Measurements from ENCODE around the gene FRMD4A. TPM values are rescaled to one million over a fixed set of nuclear protein-coding genes. Genes with fewer than 3 reads are reported as not detected.

The FRMD4A gene
- total and polyA plus RNA-seq, 2 of the 4 experiments (the other 2 are of a cell fraction), result 30.3 to 68.8 TPM

DNA sequence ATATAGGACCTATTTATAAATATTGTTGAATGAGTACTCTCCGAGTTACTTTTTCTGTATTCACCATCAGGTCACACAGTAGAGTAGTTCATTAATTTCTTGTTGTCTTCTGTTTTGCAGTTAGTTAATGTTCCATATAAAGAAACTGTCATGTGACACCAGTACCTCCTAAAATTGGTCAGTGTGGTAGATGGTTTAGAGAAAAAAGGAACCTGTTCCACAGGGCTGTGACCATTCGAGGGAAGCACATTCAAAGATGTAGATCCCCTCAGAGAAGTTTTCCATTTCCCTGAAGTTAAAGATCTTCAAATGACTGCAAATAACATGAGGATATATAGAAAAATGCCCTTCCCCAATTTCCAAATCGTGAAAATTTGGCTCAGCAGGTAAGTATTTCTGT is 698.3 kb downstream of the FRMD4A start:
- Histone ChIP-seq H2BK5ac (ENCODE audit: low read depth, low read length, poor library complexity, severe bottlenecking) (no peak overlapping the region), H2AFZ (replicated peaks; ENCODE audit: low read length, poor library complexity) (no peak overlapping the region), H3K27ac (ENCODE audit: insufficient read depth, low read length) (no peak overlapping the region), H3K9me1 (ENCODE audit: insufficient read depth, low read length) (no peaks in the 10 kb centered on the region; the same call in 1 of the 2 replicates), H3K4me2 (ENCODE audit: low read depth, low read length) (no peak overlapping the region), H3K79me1 (ENCODE audit: low read depth in 1 of 2, low read length in 2 of 2) (no peaks in the 10 kb centered on the region; a peak in 1 of 4 replicates), H4K8ac (ENCODE audit: low read depth in 2 of 2, low read length in 2 of 2) (no peak overlapping the region), H3K9ac (ENCODE audit: low read depth, low read length) (no peak overlapping the region), H3K27me3 (ENCODE audit: control insufficient read depth, insufficient read depth, low read length) (no peaks in the 10 kb centered on the region), H3K14ac (replicated peaks; ENCODE audit: low read depth, low read length) (no peak overlapping the region), H3K9me3 (ENCODE audit: control insufficient read depth, insufficient read depth, low read length) (no peaks in the 10 kb centered on the region), H4K5ac (ENCODE audit: low read depth, low read length) (no peak overlapping the region), H3K23ac (ENCODE audit: low read depth, low read length) (no peak overlapping the region), H3K36me3 (ENCODE audit: control insufficient read depth, insufficient read depth, low read length) (peaks cover 16% of the 10 kb centered on the region), H2BK120ac (ENCODE audit: low read depth, low read length) (no peak overlapping the region), H3K4me1 (ENCODE audit: control insufficient read depth, insufficient read depth, low read length) (no peaks in the 10 kb centered on the region), H2BK15ac (ENCODE audit: low read depth, low read length) (no peak overlapping the region), H3K4me3 (ENCODE audit: insufficient read depth, low read depth, low read length) (no peak overlapping the region), H3K56ac (ENCODE audit: extremely low read depth, insufficient read depth, low read length) (no peak overlapping the region), H3K18ac (ENCODE audit: low read depth, low read length) (no peak overlapping the region), H4K91ac (ENCODE audit: insufficient read depth, low read depth, low read length) (no peak overlapping the region), H2BK20ac (ENCODE audit: low read depth, low read length) (no peak overlapping the region), H2AK9ac (replicated peaks; ENCODE audit: low read depth, low read length, poor library complexity) (no peak overlapping the region), H2AK5ac (ENCODE audit: low read depth, low read length) (no peak overlapping the region), H4K20me1 (ENCODE audit: insufficient read depth, low read length) (no peaks in the 10 kb centered on the region), H3K4ac (ENCODE audit: low read depth, low read length) (no peak overlapping the region)
- BruUV-seq (replicated peaks), result no TSS peak
- POLR2A ChIA-PET (ENCODE audit: unreplicated experiment), result no interaction called here
- DNase-seq (no peak), ATAC-seq (ENCODE audit: low read depth) (no peak)
- no peak for TF ChIP-seq ELK1 (IDR thresholded peaks at IDR 0.05; ENCODE audit: borderline replicate concordance, low read depth, low read length)
- CTCF ChIA-PET, result no interaction called here
- intact Hi-C loops (cut with micrococcal nuclease), result no loop called here
- WGBS, 2 experiments (ENCODE audit: extremely low coverage in 2 of 2, insufficient read length in 1 of 2), result no CpG with 5 or more reads among the region's 3 CpGs
- dilution Hi-C loops (cut with HindIII; ENCODE audit: low sequenced_read_pairs, unreplicated experiment), result no loop called here
- in situ Hi-C loops (cut with MboI; ENCODE audit: low sequenced_read_pairs), result no loop called here

All from IMR-90 (cell line).